H1 (cell line): ENCODE measurements around the gene THAP11. TPM values are rescaled to one million over a fixed set of nuclear protein-coding genes. Genes with fewer than 3 reads are reported as not detected.
A peak's percentile ranks its signal among the peaks of the same experiment; 100 is the strongest.

Experiments used
- CTCF ChIA-PET: fragments of 300-600 bp; sonication (Branson Sonifier 250); formaldehyde crosslinking; loops from one replicate; lab custom pipeline; 2021; ENCODE audit not compliant: partially characterized antibody; lab: Charles Lee
- POLR2A ChIA-PET: fragments of 300-600 bp; sonication (Branson Sonifier 250); formaldehyde crosslinking; loops from one replicate; lab custom pipeline; 2021; ENCODE audit warnings: inconsistent platforms; ENCODE audit not compliant: partially characterized antibody; lab: Charles Lee
- DNase-seq, 2 experiments: peaks; one replicate each; pipeline versions ENCODE4 v3.0.0 to v3.0.0-alpha.2; 2010 to 2022; ENCODE audit warnings: low spot score in 2 of 2, low read depth in 1 of 2, mixed read lengths in 1 of 2
- FAIRE-seq: peaks from 2 replicates; lab custom pipeline; 2011; peaks lifted over from hg19 to GRCh38; lab: Jason Lieb, UNC
- H2AFZ ChIP-seq: 2 replicates; pipeline ENCODE4 v1.8.1; 2012; ENCODE audit warnings: low read length, inconsistent platforms
- H2AK5ac ChIP-seq: 2 replicates; pipeline ENCODE4 v1.6.1; 2013; ENCODE audit warnings: low read depth, low read length
- H2BK120ac ChIP-seq: replicated peaks from 2 replicates; pipeline ENCODE3; 2013; ENCODE audit warnings: low read depth, low read length, inconsistent platforms
- H2BK12ac ChIP-seq: 2 replicates; pipeline ENCODE4 v1.6.1; 2013; ENCODE audit warnings: low read depth, low read length
- H2BK15ac ChIP-seq: 2 replicates; pipeline ENCODE4 v1.6.1; 2013; ENCODE audit warnings: low read length
- H2BK20ac ChIP-seq: 2 replicates; pipeline ENCODE4 v1.6.1; 2013; ENCODE audit warnings: low read length
- H2BK5ac ChIP-seq: 2 replicates; pipeline ENCODE4 v1.6.1; 2013; ENCODE audit warnings: low read depth, low read length
- H3K14ac ChIP-seq: 2 replicates; pipeline ENCODE4 v1.6.1; 2013; ENCODE audit warnings: inconsistent platforms; ENCODE audit not compliant: insufficient read length
- H3K18ac ChIP-seq: 2 replicates; pipeline ENCODE4 v1.6.1; 2013; ENCODE audit warnings: low read length; ENCODE audit errors: extremely low read depth
- H3K23ac ChIP-seq: 2 replicates; pipeline ENCODE4 v1.6.1; 2013; ENCODE audit warnings: inconsistent platforms; ENCODE audit not compliant: insufficient read length
- H3K23me2 ChIP-seq: 2 replicates; pipeline ENCODE4 v1.6.1; 2013; ENCODE audit warnings: low read depth, low read length
- H3K27ac ChIP-seq: 2 replicates; pipeline ENCODE4 v1.6.1; 2011; ENCODE audit warnings: low read depth, low read length, inconsistent platforms
- H3K27me3 ChIP-seq, 4 experiments: replicated peaks in 1 of 4; 1 replicate in 1 of 4; 2 replicates in 3 of 4; pipeline versions ENCODE4 v1.6.1 to v1.8.1; 2011 to 2013; ENCODE audit warnings: low read length in 3 of 4, mild to moderate bottlenecking in 3 of 4, inconsistent platforms in 2 of 4, mixed read lengths in 2 of 4, moderate library complexity in 1 of 4; ENCODE audit not compliant: control insufficient read depth in 3 of 4, insufficient read depth in 3 of 4; ENCODE audit errors: extremely low read depth in 1 of 4
- H3K36me3 ChIP-seq, 4 experiments: 2 replicates each; pipeline versions ENCODE4 v1.6.1 to v1.8.1; 2011 to 2013; ENCODE audit warnings: mild to moderate bottlenecking in 4 of 4, low read length in 3 of 4, moderate library complexity in 2 of 4, control low read depth in 1 of 4, inconsistent platforms in 1 of 4; ENCODE audit not compliant: insufficient read depth in 4 of 4, control insufficient read depth in 2 of 4
- H3K4ac ChIP-seq: replicated peaks from 2 replicates; pipeline ENCODE3; 2013; ENCODE audit warnings: low read length, low read depth, mixed read lengths, inconsistent platforms; ENCODE audit not compliant: insufficient read length
- H3K4me1 ChIP-seq, 4 experiments: replicated peaks in 1 of 4; 1 replicate in 1 of 4; 2 replicates in 3 of 4; pipeline versions ENCODE4 v1.6.1 to v1.8.1; 2011 to 2013; ENCODE audit warnings: low read length in 3 of 4, inconsistent platforms in 2 of 4, mixed read lengths in 1 of 4; ENCODE audit not compliant: insufficient read depth in 4 of 4, control insufficient read depth in 3 of 4
- H3K4me2 ChIP-seq, 2 experiments: 2 replicates each; pipeline versions ENCODE4 v1.6.1 to v1.8.1; 2011 to 2013; ENCODE audit warnings: low read depth in 2 of 2, low read length in 2 of 2, control low read depth in 1 of 2, inconsistent platforms in 1 of 2, mild to moderate bottlenecking in 1 of 2; ENCODE audit not compliant: insufficient read depth in 1 of 2
- H3K4me3 ChIP-seq, 4 experiments: fragments of 200-600, 300-600 bp in 1 of 4; sonication (generic), shearing (Covaris generic), sonication (Bioruptor Twin) in 1 of 4; 2 replicates each; pipeline versions ENCODE4 v1.5.1 to v1.8.1; 2011 to 2016; ENCODE audit warnings: low read length in 4 of 4, low read depth in 3 of 4, control low read depth in 2 of 4, inconsistent platforms in 2 of 4, mild to moderate bottlenecking in 2 of 4, mixed read lengths in 1 of 4, moderate library complexity in 1 of 4; ENCODE audit not compliant: insufficient read depth in 2 of 4; ENCODE audit errors: extremely low read depth in 1 of 4
- H3K56ac ChIP-seq: replicated peaks from 2 replicates; pipeline ENCODE3; 2013; ENCODE audit warnings: low read depth, mild to moderate bottlenecking, mixed read lengths, low read length, inconsistent platforms; ENCODE audit not compliant: insufficient read length
- H3K79me1 ChIP-seq: 2 replicates; pipeline ENCODE4 v1.6.1; 2013; ENCODE audit warnings: low read depth, low read length, control low read depth
- H3K79me2 ChIP-seq, 2 experiments: 2 replicates each; pipeline versions ENCODE4 v1.6.1 to v1.8.1; 2012 to 2013; ENCODE audit warnings: low read length in 2 of 2, mild to moderate bottlenecking in 2 of 2, inconsistent platforms in 1 of 2; ENCODE audit not compliant: insufficient read depth in 2 of 2, control insufficient read depth in 1 of 2
- H3K9ac ChIP-seq, 4 experiments: replicated peaks in 1 of 4; 1 replicate in 1 of 4; 2 replicates in 3 of 4; pipeline versions ENCODE4 v1.6.1 to v1.8.1; 2011 to 2013; ENCODE audit warnings: low read depth in 3 of 4, low read length in 3 of 4, control low read depth in 2 of 4, mild to moderate bottlenecking in 2 of 4, moderate library complexity in 2 of 4, inconsistent platforms in 1 of 4; ENCODE audit errors: extremely low read depth in 1 of 4
- H3K9me3 ChIP-seq, 2 experiments: 2 replicates each; pipeline versions ENCODE4 v1.6.1 to v1.8.1; 2012 to 2013; ENCODE audit warnings: mild to moderate bottlenecking in 2 of 2, moderate library complexity in 2 of 2, control low read depth in 1 of 2, inconsistent platforms in 1 of 2, low read depth in 1 of 2, low read length in 1 of 2, mixed read lengths in 1 of 2; ENCODE audit not compliant: insufficient read depth in 2 of 2
- H4K20me1 ChIP-seq, 2 experiments: replicated peaks in 1 of 2; 2 replicates each; pipeline versions ENCODE3 to v1.8.1; 2011 to 2013; ENCODE audit warnings: inconsistent platforms in 2 of 2, low read length in 2 of 2, mild to moderate bottlenecking in 1 of 2; ENCODE audit not compliant: insufficient read depth in 2 of 2, control insufficient read depth in 1 of 2
- H4K5ac ChIP-seq: 2 replicates; pipeline ENCODE4 v1.6.1; 2013; ENCODE audit warnings: low read length, low read depth, mixed read lengths, inconsistent platforms; ENCODE audit not compliant: insufficient read length
- H4K8ac ChIP-seq: 2 replicates; pipeline ENCODE4 v1.8.0; 2013; ENCODE audit warnings: mild to moderate bottlenecking, moderate library complexity, low read length, inconsistent platforms; ENCODE audit not compliant: insufficient read depth; ENCODE audit errors: extremely low read depth
- H4K91ac ChIP-seq: replicated peaks from 2 replicates; pipeline ENCODE3; 2013; ENCODE audit warnings: low read length, mixed read lengths, inconsistent platforms; ENCODE audit not compliant: insufficient read length
- BACH1 ChIP-seq: IDR thresholded peaks from 2 replicates; pipeline ENCODE4 v1.6.1; 2012; ENCODE audit warnings: low read length, improper control_type of control experiment
- BCL11A ChIP-seq, 2 experiments: IDR thresholded peaks; one replicate each; pipeline ENCODE4 v1.6.1; 2011; ENCODE audit warnings: low read depth in 2 of 2, low read length in 2 of 2, mild to moderate bottlenecking in 2 of 2
- CBX5 ChIP-seq: fragments of 300-800, 300-1000 bp; sonication (generic); IDR thresholded peaks from 2 replicates; pipeline ENCODE4 v1.7.1; 2016; ENCODE audit warnings: antibody characterized with exemption, low read length, low read depth
- CHD1 ChIP-seq: IDR thresholded peaks from 2 replicates; pipeline ENCODE4 v1.6.1; 2012; ENCODE audit warnings: low read depth, low read length, improper control_type of control experiment
- JUN ChIP-seq: IDR thresholded peaks from 2 replicates; pipeline ENCODE4 v1.6.1; 2011; ENCODE audit warnings: low read depth, mild to moderate bottlenecking, improper control_type of control experiment, low read length
- NRF1 ChIP-seq: IDR thresholded peaks from 2 replicates; pipeline ENCODE4 v1.6.1; 2011; ENCODE audit warnings: mild to moderate bottlenecking, low read depth, low read length, improper control_type of control experiment
- RAD21 ChIP-seq, 2 experiments: IDR thresholded peaks in 1 of 2; conservative IDR thresholded peaks in 1 of 2; 2 replicates each; pipeline ENCODE4 v1.6.1; 2011; ENCODE audit warnings: low read depth in 2 of 2, low read length in 2 of 2, improper control_type of control experiment in 1 of 2, inconsistent platforms in 1 of 2, mild to moderate bottlenecking in 1 of 2, moderate library complexity in 1 of 2
- RNF2 ChIP-seq: fragments of 200-900, 300-1000 bp; sonication (generic); IDR thresholded peaks from 2 replicates; pipeline ENCODE4 v1.7.1; 2016; ENCODE audit warnings: borderline replicate concordance, low read depth, mild to moderate bottlenecking, antibody characterized with exemption, low read length; ENCODE audit not compliant: poor library complexity, severe bottlenecking; ENCODE audit errors: missing control alignments
- RXRA ChIP-seq: IDR thresholded peaks from 2 replicates; pipeline ENCODE4 v1.6.1; 2011; ENCODE audit warnings: low read depth, mild to moderate bottlenecking, low read length, moderate library complexity; ENCODE audit not compliant: insufficient read depth
- SIX5 ChIP-seq: IDR thresholded peaks from 2 replicates; pipeline ENCODE4 v1.6.1; 2011; ENCODE audit warnings: mild to moderate bottlenecking, low read depth, low read length
- TAF7 ChIP-seq: optimal IDR thresholded peaks from 2 replicates; pipeline ENCODE3; 2011; ENCODE audit warnings: low read depth, mild to moderate bottlenecking, inconsistent platforms, low read length, moderate library complexity, borderline replicate concordance
- WGBS, 2 experiments: shearing (Covaris generic) in 1 of 2; methylation state at CpG; one replicate each; pipeline versions ENCODE4 v1.1.6 to v1.1.7; 2013 to 2015; ENCODE audit warnings: low lambda C conversion rate in 2 of 2, mixed read lengths in 2 of 2, inconsistent platforms in 1 of 2, low coverage in 1 of 2, missing lambda C conversion rate in 1 of 2; ENCODE audit not compliant: insufficient replicate concordance in 2 of 2, insufficient coverage in 1 of 2, insufficient read length in 1 of 2; ENCODE audit errors: extremely low coverage in 1 of 2, missing lambda C conversion rate in 1 of 2; 5-methylcytosine and 5-hydroxymethylcytosine counted together
- polyA plus RNA-seq, 7 experiments: library from polyadenylated mRNA; depleted of rRNA in 3 of 7; stranded (reverse) in 5 of 7; unstranded in 2 of 7; fragments of >200 nt in 5 of 7; fragments of 200-250 nt in 2 of 7; gene quantifications; 1 replicate in 5 of 7; 2 replicates in 1 of 7; 4 replicates in 1 of 7; pipeline versions ENCODE4 v1.2.1 to v1.2.3, GENCODE V29; 2011 to 2013; ENCODE audit warnings: missing spikeins in 2 of 7, mixed read lengths in 2 of 7
- total RNA-seq: library from RNA; stranded (reverse); fragmentation: NEBNext Ultra II Directional; extraction: Animal tissue kit (Norgen Biotek cat#: 25700); gene quantifications from 2 replicates; pipeline ENCODE4 v1.2.1, GENCODE V29; 2021
- TF ChIP-seq, protein P1 (sequence below): IDR thresholded peaks from 2 replicates; pipeline ENCODE4 v1.6.1; 2011; ENCODE audit warnings: low read length, improper control_type of control experiment

The THAP11 gene
- total and polyA plus RNA-seq, 2 of the 8 experiments (the other 6 are each of a cell fraction or from before 2014, with no cell fraction given) = 50.8 to 54.8 TPM

DNA sequence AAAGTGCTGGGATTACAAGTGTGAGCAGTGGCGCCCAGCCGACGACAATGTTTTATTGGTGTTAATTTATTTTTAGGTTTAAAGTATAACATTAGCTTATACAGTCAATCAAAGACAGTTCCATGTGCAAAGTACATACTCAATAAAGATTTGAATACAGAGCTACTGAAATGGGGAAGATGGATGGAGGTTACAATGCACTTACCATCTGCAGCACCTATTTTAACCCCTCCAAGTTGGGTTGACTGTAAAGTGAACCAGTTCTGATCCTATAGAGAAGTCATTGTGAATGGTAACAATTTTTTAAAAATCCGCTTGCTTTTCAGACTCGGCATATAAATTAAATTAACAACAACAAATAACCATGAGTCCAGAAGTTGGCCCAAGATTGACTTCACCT, 50.3 kb downstream of the THAP11 start:
- Histone ChIP-seq H4K20me1 (peaks cover 0 to 1% of the 10 kb centered on the region in 2 experiments), H3K9me3 (no peaks in the 10 kb centered on the region), H2BK5ac (no peak overlapping the region), H3K27ac (no peak overlapping the region), H3K14ac (no peak overlapping the region), H3K18ac (no peak overlapping the region), H3K4ac (no peak overlapping the region), H3K4me2 (peak overlapping the region; percentile 40 to 59), H3K79me1 (peaks cover 13% of the 10 kb centered on the region; the same call in 1 of the 2 replicates), H2BK120ac (peak overlapping the region; percentile 83), H2BK15ac (no peak overlapping the region), H3K79me2 (peaks cover 11 to 31% of the 10 kb centered on the region in 2 experiments), H2AK5ac (no peak overlapping the region), H4K8ac (no peak overlapping the region), H3K56ac (no peak overlapping the region), H3K4me3 (peak overlapping the region; percentile 18 to 62 (median 28); a peak in 7 of 8 replicates), H2AFZ (no peak overlapping the region), H3K27me3 (no peaks in the 10 kb centered on the region), H2BK12ac (no peak overlapping the region), H3K9ac (peak overlapping the region in 2 of 4 experiments; percentile 8 to 55; a peak in 2 of 7 replicates), H3K23ac (no peak overlapping the region), H3K23me2 (peaks cover 4% of the 10 kb centered on the region), H2BK20ac (no peak overlapping the region), H3K4me1 (peaks cover 0 to 10% (median 7%) of the 10 kb centered on the region in 4 experiments; a peak in 4 of 7 replicates), H4K91ac (no peak overlapping the region), H4K5ac (peak overlapping the region; percentile 94), H3K36me3 (no peaks in the 10 kb centered on the region)
- TF ChIP-seq BACH1 = no peak
- no peak for TF ChIP-seq NRF1
- TF ChIP-seq RNF2 = no peak
- TF ChIP-seq, protein P1, sequence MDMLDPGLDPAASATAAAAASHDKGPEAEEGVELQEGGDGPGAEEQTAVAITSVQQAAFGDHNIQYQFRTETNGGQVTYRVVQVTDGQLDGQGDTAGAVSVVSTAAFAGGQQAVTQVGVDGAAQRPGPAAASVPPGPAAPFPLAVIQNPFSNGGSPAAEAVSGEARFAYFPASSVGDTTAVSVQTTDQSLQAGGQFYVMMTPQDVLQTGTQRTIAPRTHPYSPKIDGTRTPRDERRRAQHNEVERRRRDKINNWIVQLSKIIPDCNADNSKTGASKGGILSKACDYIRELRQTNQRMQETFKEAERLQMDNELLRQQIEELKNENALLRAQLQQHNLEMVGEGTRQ = no peak
- no peak for TF ChIP-seq CBX5
- no peak for TF ChIP-seq RXRA
- TF ChIP-seq BCL11A (IDR thresholded peaks at IDR 0.05; ENCODE audit: low read depth in 2 of 2, low read length in 2 of 2) = no peak
- TF ChIP-seq RAD21 (IDR thresholded peaks at IDR 0.05 in 1 of 2, conservative IDR thresholded peaks at IDR 0.05 in 1 of 2; ENCODE audit: low read depth in 2 of 2, low read length in 2 of 2) = no peak
- TF ChIP-seq TAF7 = no peak
- no peak for TF ChIP-seq SIX5
- no peak for TF ChIP-seq JUN
- TF ChIP-seq CHD1 = no peak
- WGBS, 2 experiments = 67% methylated on average over 5 of the region's 5 CpGs; no CpG with 5 or more reads in 1 of the 2 experiments
- POLR2A ChIA-PET = interaction anchor here (0.8 to 2.6 kb wide), 13 partner anchors 8 to 634 kb away, joined by 3 to 25 read pairs (median 4); partner anchors contain the start of genes CTRL, EDC4, NRN1L and NUTF2
- CTCF ChIA-PET = interaction anchor here (1.3 to 21.8 kb wide), 4 partner anchors 9 to 148 kb away, joined by 3 to 623 read pairs (median 8); partner anchors contain the start of genes CTRL, LCAT and PSMB10
- no peak for FAIRE-seq
- no peak for DNase-seq
